Upper lobe of right lung (tissue), 1 donor: Measurements from ENCODE around the gene MSTO1. TPM values are rescaled to one million over a fixed set of nuclear protein-coding genes. Genes with fewer than 3 reads are reported as not detected.
"Not testable (repeated sequence)": the region's sequence is repeated elsewhere in the genome, so short reads cannot be mapped to it uniquely, and the experiment has no call there.

Source experiments
- ATAC-seq: fragments of 200-7000 bp; cut with Tn5 transposase; one replicate; pipeline ENCODE4 v1.9.1; 2020; ENCODE audit warnings: mild to moderate bottlenecking, moderate library complexity
- DNase-seq: peaks from one replicate; pipeline ENCODE4 v3.0.0-alpha.2; 2020
- H3K27ac ChIP-seq: fragments of 200-600 bp; one replicate; pipeline ENCODE4 v1.8.0; 2022
- H3K27me3 ChIP-seq: fragments of 200-600 bp; one replicate; pipeline ENCODE4 v1.8.0; 2022; ENCODE audit warnings: mild to moderate bottlenecking
- H3K36me3 ChIP-seq: fragments of 200-600 bp; one replicate; pipeline ENCODE4 v1.8.0; 2022
- H3K4me1 ChIP-seq: fragments of 200-600 bp; one replicate; pipeline ENCODE4 v1.8.0; 2022
- H3K4me3 ChIP-seq: fragments of 200-600 bp; one replicate; pipeline ENCODE4 v1.8.0; 2022; ENCODE audit warnings: mild to moderate bottlenecking
- H3K9me3 ChIP-seq: fragments of 200-600 bp; one replicate; pipeline ENCODE4 v1.8.0; 2022
- CTCF ChIP-seq: fragments of 200-600 bp; IDR thresholded peaks from one replicate; pipeline ENCODE4 v1.8.0; 2022; ENCODE audit warnings: antibody characterized with exemption
- intact Hi-C: fragments of 100-400 bp; cut with DNase I; formaldehyde crosslinking; loops from one replicate; pipeline ENCODE4 v1.11.0; 2022
- total RNA-seq: library from RNA; stranded (reverse); fragmentation: NEBNext Ultra II Directional; extraction: Animal tissue kit (Norgen Biotek cat#: 25700); gene quantifications from one replicate; pipeline ENCODE4 v1.2.1, GENCODE V29; 2021
- donor health status: DM: no; HTN: yes; CAD: no; lungs with severe emphysema.

MSTO1 gene
- total RNA-seq, 1 donor from 2014 or later: 25.4 TPM

- TF ChIP-seq CTCF: no peak
- no peaks in the 10 kb centered on the region for H3K27me3 ChIP-seq
- intact Hi-C loops: no loop called here
- no peak for ATAC-seq
- no peaks in the 10 kb centered on the region for H3K4me1 ChIP-seq
- H3K27ac ChIP-seq: no peak overlapping the region
- no peak for DNase-seq
- H3K4me3 ChIP-seq: no peak overlapping the region
- no peaks in the 10 kb centered on the region for H3K36me3 ChIP-seq
- H3K9me3 ChIP-seq: no peaks in the 10 kb centered on the region
Measured at GRCh38 chr1:155622191-155622590, 12.2 kb downstream of the MSTO1 start.

GRCh38 chr1:155623357-155623756 is 13.3 kb downstream of the MSTO1 start:
- no peak overlapping the region for H3K27ac ChIP-seq
- no peak overlapping the region for H3K4me3 ChIP-seq
- intact Hi-C loops: no loop called here
- no peak for TF ChIP-seq CTCF
- ATAC-seq (no peak), DNase-seq (no peak)
- no peaks in the 10 kb centered on the region for H3K4me1 ChIP-seq
- no peaks in the 10 kb centered on the region for H3K9me3 ChIP-seq
- no peaks in the 10 kb centered on the region for H3K27me3 ChIP-seq
- H3K36me3 ChIP-seq: no peaks in the 10 kb centered on the region

GRCh38 chr1:155626428-155626827 is 16.4 kb downstream of the MSTO1 start:
- H3K4me1 ChIP-seq, H3K36me3 ChIP-seq, H3K9me3 ChIP-seq, H3K4me3 ChIP-seq, H3K27ac ChIP-seq, H3K27me3 ChIP-seq, DNase-seq, ATAC-seq, intact Hi-C loops: not testable (repeated sequence)

GRCh38 chr1:155636397-155637153 is 26.6 kb downstream of the MSTO1 start:
- H3K36me3 ChIP-seq: no peaks in the 10 kb centered on the region
- peak overlapping the region; percentile 46 for H3K4me3 ChIP-seq
- no peaks in the 10 kb centered on the region for H3K27me3 ChIP-seq
- no peak overlapping the region for H3K27ac ChIP-seq
- H3K4me1 ChIP-seq: no peaks in the 10 kb centered on the region
- no peak for DNase-seq
- intact Hi-C loops: no loop called here
- TF ChIP-seq CTCF: no peak
- no peaks in the 10 kb centered on the region for H3K9me3 ChIP-seq
- no peak for ATAC-seq

- DNase-seq: no peak
- Histone ChIP-seq H3K4me1 (no peaks in the 10 kb centered on the region), H3K4me3 (no peak overlapping the region), H3K27ac (no peak overlapping the region), H3K27me3 (no peaks in the 10 kb centered on the region), H3K36me3 (no peaks in the 10 kb centered on the region), H3K9me3 (no peaks in the 10 kb centered on the region)
- no peak for TF ChIP-seq CTCF
- intact Hi-C loops: no loop called here
- no peak for ATAC-seq
Measured at GRCh38 chr1:155640367-155640766, 30.3 kb downstream of the MSTO1 start.

GRCh38 chr1:155642559-155643180 is 32.7 kb downstream of the MSTO1 start:
- H3K27ac ChIP-seq, H3K27me3 ChIP-seq, H3K4me3 ChIP-seq, H3K36me3 ChIP-seq, DNase-seq, H3K9me3 ChIP-seq, H3K4me1 ChIP-seq, intact Hi-C loops, ATAC-seq: not testable (repeated sequence)
